ENCODE data around the gene M6PR. TPM values are rescaled to one million over a fixed set of nuclear protein-coding genes. Genes with fewer than 3 reads are reported as not detected.

M6PR gene
- total and polyA plus RNA-seq, 10 donors: 75.2 to 217 (median 158) TPM

DNA sequence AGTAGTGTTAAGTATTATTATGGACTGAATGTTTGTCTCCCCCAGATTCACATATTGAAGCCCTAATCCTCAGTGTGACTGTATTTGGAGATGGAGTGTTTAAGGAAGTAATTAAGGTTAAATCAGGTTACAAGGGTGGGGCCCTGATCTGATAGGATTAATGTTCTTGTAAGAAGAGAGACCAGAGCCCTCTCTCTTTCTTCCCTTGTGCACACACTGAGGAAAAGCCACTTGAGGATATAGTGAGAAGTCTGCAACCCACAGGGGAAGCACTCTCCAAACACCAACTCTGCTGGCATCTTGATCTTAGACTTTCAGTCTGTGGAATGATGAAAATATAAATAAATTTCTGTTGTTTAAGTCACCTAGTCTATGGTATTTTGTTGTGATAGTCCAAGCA lies 37.7 kb upstream of the M6PR start:
- Histone ChIP-seq H3K4me1 (peaks cover 4 to 61% (median 38%) of the 10 kb centered on the region in 6 donors), H3K36me3 (no peaks in the 10 kb centered on the region), H3K4me3 (no peak overlapping the region), H3K27ac (peak overlapping the region in 6 of 8 donors; percentile 29 to 77 (median 61)), H3K9me3 (no peaks in the 10 kb centered on the region), H3K27me3 (replicated peaks in 1 of 7) (no peaks in the 10 kb centered on the region)
- intact Hi-C loops (cut with DNase I; ENCODE audit: low total_unique reads): no loop called here
- TF ChIP-seq POLR2AphosphoS5 (IDR thresholded peaks at IDR 0.05) (no peak), POLR2A (IDR thresholded peaks at IDR 0.05) (no peak)
- TF ChIP-seq, protein P1, sequence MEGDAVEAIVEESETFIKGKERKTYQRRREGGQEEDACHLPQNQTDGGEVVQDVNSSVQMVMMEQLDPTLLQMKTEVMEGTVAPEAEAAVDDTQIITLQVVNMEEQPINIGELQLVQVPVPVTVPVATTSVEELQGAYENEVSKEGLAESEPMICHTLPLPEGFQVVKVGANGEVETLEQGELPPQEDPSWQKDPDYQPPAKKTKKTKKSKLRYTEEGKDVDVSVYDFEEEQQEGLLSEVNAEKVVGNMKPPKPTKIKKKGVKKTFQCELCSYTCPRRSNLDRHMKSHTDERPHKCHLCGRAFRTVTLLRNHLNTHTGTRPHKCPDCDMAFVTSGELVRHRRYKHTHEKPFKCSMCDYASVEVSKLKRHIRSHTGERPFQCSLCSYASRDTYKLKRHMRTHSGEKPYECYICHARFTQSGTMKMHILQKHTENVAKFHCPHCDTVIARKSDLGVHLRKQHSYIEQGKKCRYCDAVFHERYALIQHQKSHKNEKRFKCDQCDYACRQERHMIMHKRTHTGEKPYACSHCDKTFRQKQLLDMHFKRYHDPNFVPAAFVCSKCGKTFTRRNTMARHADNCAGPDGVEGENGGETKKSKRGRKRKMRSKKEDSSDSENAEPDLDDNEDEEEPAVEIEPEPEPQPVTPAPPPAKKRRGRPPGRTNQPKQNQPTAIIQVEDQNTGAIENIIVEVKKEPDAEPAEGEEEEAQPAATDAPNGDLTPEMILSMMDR (IDR thresholded peaks at IDR 0.05 in 8 of 11, conservative IDR thresholded peaks at IDR 0.05 in 3 of 11): no peak
- no peak for DNase-seq

GRCh38 chr12:8985213-8985754 lies 35.8 kb upstream of the M6PR start:
- 80 to 95% (median 86%) methylated on average over 1 of the region's 1 CpG for WGBS, 5 donors
- intact Hi-C loops (cut with DNase I; ENCODE audit: low total_unique reads): no loop called here
- peaks cover 0 to 9% (median 8%) of the 10 kb centered on the region in 8 donors for H3K9me3 ChIP-seq
- H3K27ac ChIP-seq: peak overlapping the region in 1 of 8 donors; percentile 19
- H3K4me1 ChIP-seq: peaks cover 4 to 48% (median 34%) of the 10 kb centered on the region in 6 donors
- H3K27me3 ChIP-seq (replicated peaks in 1 of 7): no peaks in the 10 kb centered on the region
- no peak for DNase-seq
- TF ChIP-seq, protein P1 (IDR thresholded peaks at IDR 0.05 in 8 of 11, conservative IDR thresholded peaks at IDR 0.05 in 3 of 11): no peak
- no peaks in the 10 kb centered on the region for H3K36me3 ChIP-seq
- no peak overlapping the region for H3K4me3 ChIP-seq

DNA sequence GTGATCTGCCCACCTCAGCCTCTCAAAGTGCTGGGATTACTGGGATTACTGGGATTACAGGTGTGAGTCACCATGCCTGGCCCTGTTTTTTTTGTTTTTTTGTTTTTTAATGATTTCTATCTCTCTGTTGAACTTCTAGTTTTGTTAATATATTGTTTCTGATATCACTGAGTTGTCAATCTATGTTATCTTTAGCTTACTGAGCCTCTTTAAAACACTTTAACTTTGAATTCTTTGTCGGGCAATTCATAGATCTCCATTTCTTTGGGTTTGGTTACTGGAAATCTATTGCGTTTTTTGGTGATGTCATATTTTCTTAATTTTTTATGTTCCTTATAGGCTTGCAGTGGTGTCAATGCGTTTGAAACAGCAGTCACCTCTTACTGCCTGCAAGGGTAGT lies 30.7 kb upstream of the M6PR start:
- H3K27ac ChIP-seq: no peak overlapping the region
- H3K27me3 ChIP-seq (replicated peaks in 1 of 7): no peaks in the 10 kb centered on the region
- no peak overlapping the region for H3K4me3 ChIP-seq
- WGBS, 5 donors: 94 to 97% (median 95%) methylated on average over 3 of the region's 3 CpGs
- peaks cover 0 to 41% (median 34%) of the 10 kb centered on the region in 8 donors for H3K9me3 ChIP-seq
- intact Hi-C loops (cut with DNase I; ENCODE audit: low total_unique reads): no loop called here
- TF ChIP-seq, protein P1 (IDR thresholded peaks at IDR 0.05 in 8 of 11, conservative IDR thresholded peaks at IDR 0.05 in 3 of 11): no peak
- TF ChIP-seq POLR2AphosphoS5 (IDR thresholded peaks at IDR 0.05): no peak
- no peak for TF ChIP-seq POLR2A (IDR thresholded peaks at IDR 0.05)
- no peak for DNase-seq
- H3K4me1 ChIP-seq: no peaks in the 10 kb centered on the region
- H3K36me3 ChIP-seq: no peaks in the 10 kb centered on the region

DNA sequence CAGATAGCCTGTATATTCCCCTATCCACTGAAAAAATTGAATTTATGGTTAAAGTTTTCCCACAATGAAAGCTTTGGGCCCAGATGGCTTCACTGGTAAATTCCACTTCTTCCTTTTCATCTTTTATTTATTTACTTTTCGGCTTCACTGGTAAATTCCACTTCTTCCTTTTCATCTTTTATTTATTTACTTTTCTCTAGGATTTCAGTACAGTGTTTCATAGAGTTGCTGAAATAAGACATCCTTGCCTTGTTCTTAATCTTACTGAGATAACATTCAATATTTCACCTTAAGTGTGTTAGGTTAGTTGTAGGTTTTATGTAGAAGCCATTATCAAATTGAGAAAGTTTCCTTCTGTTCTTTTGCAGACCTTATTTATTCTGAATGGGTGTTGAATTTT lies 21.0 kb upstream of the M6PR start:
- Histone ChIP-seq H3K9me3 (peaks cover 10 to 61% (median 49%) of the 10 kb centered on the region in 8 donors), H3K36me3 (no peaks in the 10 kb centered on the region), H3K27ac (no peak overlapping the region), H3K4me3 (no peak overlapping the region), H3K27me3 (replicated peaks in 1 of 7) (no peaks in the 10 kb centered on the region), H3K4me1 (no peaks in the 10 kb centered on the region)
- DNase-seq: no peak
- TF ChIP-seq, protein P1 (IDR thresholded peaks at IDR 0.05 in 8 of 11, conservative IDR thresholded peaks at IDR 0.05 in 3 of 11): no peak
- TF ChIP-seq POLR2AphosphoS5 (IDR thresholded peaks at IDR 0.05) (no peak), POLR2A (IDR thresholded peaks at IDR 0.05) (no peak)
- WGBS, 5 donors: 82 to 97% (median 90%) methylated on average over 1 of the region's 1 CpG
- intact Hi-C loops (cut with DNase I; ENCODE audit: low total_unique reads): no loop called here
